H1 (cell line): ENCODE data around the gene PPP1R10. TPM values are rescaled to one million over a fixed set of nuclear protein-coding genes. Genes with fewer than 3 reads are reported as not detected.
A peak's percentile ranks its signal among the peaks of the same experiment; 100 is the strongest.

Experiments used
- CEBPB ChIP-seq: IDR thresholded peaks from 2 replicates; pipeline ENCODE4 v1.6.1; 2012; ENCODE audit warnings: low read depth, low read length
- CHD1 ChIP-seq: IDR thresholded peaks from 2 replicates; pipeline ENCODE4 v1.6.1; 2012; ENCODE audit warnings: low read depth, low read length, improper control_type of control experiment
- HDAC6 ChIP-seq: IDR thresholded peaks from one replicate; pipeline ENCODE4 v1.7.1; 2012; ENCODE audit warnings: low read depth, mild to moderate bottlenecking, inconsistent platforms, low read length, moderate library complexity
- JUND ChIP-seq: IDR thresholded peaks from 2 replicates; pipeline ENCODE4 v1.6.1; 2011; ENCODE audit warnings: mild to moderate bottlenecking, improper control_type of control experiment, low read length
- RAD21 ChIP-seq, 2 experiments: IDR thresholded peaks in 1 of 2; conservative IDR thresholded peaks in 1 of 2; 2 replicates each; pipeline ENCODE4 v1.6.1; 2011; ENCODE audit warnings: low read depth in 2 of 2, low read length in 2 of 2, improper control_type of control experiment in 1 of 2, inconsistent platforms in 1 of 2, mild to moderate bottlenecking in 1 of 2, moderate library complexity in 1 of 2
- RBBP5 ChIP-seq: IDR thresholded peaks from 2 replicates; pipeline ENCODE4 v1.7.1; 2012; ENCODE audit warnings: low read depth, mild to moderate bottlenecking, inconsistent platforms, low read length, moderate library complexity, borderline replicate concordance
- YY1 ChIP-seq: IDR thresholded peaks from 2 replicates; pipeline ENCODE4 v1.6.1; 2011; ENCODE audit warnings: low read depth, mild to moderate bottlenecking, low read length
- polyA plus RNA-seq, 7 experiments: library from polyadenylated mRNA; depleted of rRNA in 3 of 7; stranded (reverse) in 5 of 7; unstranded in 2 of 7; fragments of >200 nt in 5 of 7; fragments of 200-250 nt in 2 of 7; gene quantifications; 1 replicate in 5 of 7; 2 replicates in 1 of 7; 4 replicates in 1 of 7; pipeline versions ENCODE4 v1.2.1 to v1.2.3, GENCODE V29; 2011 to 2013; ENCODE audit warnings: missing spikeins in 2 of 7, mixed read lengths in 2 of 7
- total RNA-seq: library from RNA; stranded (reverse); fragmentation: NEBNext Ultra II Directional; extraction: Animal tissue kit (Norgen Biotek cat#: 25700); gene quantifications from 2 replicates; pipeline ENCODE4 v1.2.1, GENCODE V29; 2021
- TF ChIP-seq, protein P1 (sequence below): fragments of 300-600 bp; sonication (generic); IDR thresholded peaks from 2 replicates; pipeline ENCODE4 v1.7.1; 2012; ENCODE audit warnings: low read length, moderate library complexity, mild to moderate bottlenecking, inconsistent platforms; ENCODE audit not compliant: insufficient replicate concordance
- TF ChIP-seq, protein P2 (sequence below), 3 experiments: IDR thresholded peaks; 1 replicate in 2 of 3; 2 replicates in 1 of 3; pipeline versions ENCODE4 v1.5.1 to v1.6.1; 2011; ENCODE audit warnings: low read length in 3 of 3, mild to moderate bottlenecking in 3 of 3, inconsistent platforms in 2 of 3, low read depth in 1 of 3, moderate library complexity in 1 of 3; ENCODE audit not compliant: insufficient read depth in 1 of 3; ENCODE audit errors: control extremely low read depth in 1 of 3

Gene PPP1R10
- total and polyA plus RNA-seq, 2 of the 8 experiments (the other 6 are each of a cell fraction or from before 2014, with no cell fraction given) = 23.9 to 89.1 TPM

DNA sequence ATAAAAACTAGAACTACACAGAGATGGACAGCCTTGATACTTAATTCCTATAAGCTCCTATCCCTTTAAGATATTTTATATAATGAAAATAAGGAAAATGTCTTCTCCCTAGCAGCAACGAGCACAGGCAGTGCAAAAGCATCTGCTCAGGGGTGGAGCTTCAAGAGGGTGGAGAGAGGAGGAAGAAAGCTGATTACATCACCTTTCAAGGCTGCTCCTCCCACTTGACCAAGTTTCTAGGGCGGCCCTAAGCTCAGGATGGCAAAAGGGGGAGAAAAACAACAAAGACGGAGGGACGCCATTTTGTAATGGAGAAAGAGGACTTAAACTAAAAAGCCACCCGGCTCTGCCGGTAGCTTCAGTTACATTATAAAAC is 2.2 kb downstream of the PPP1R10 start (continued):
- TF ChIP-seq RAD21 (IDR thresholded peaks at IDR 0.05 in 1 of 2, conservative IDR thresholded peaks at IDR 0.05 in 1 of 2; ENCODE audit: low read depth in 2 of 2, low read length in 2 of 2) (no peak), HDAC6 (no peak), JUND (0 out of 2 replicates have a peak, but pooled peaks have one; percentile 70), CEBPB (peak; percentile 89), YY1 (peak; percentile 96), CHD1 (no peak), RBBP5 (no peak)
- TF ChIP-seq, protein P1, sequence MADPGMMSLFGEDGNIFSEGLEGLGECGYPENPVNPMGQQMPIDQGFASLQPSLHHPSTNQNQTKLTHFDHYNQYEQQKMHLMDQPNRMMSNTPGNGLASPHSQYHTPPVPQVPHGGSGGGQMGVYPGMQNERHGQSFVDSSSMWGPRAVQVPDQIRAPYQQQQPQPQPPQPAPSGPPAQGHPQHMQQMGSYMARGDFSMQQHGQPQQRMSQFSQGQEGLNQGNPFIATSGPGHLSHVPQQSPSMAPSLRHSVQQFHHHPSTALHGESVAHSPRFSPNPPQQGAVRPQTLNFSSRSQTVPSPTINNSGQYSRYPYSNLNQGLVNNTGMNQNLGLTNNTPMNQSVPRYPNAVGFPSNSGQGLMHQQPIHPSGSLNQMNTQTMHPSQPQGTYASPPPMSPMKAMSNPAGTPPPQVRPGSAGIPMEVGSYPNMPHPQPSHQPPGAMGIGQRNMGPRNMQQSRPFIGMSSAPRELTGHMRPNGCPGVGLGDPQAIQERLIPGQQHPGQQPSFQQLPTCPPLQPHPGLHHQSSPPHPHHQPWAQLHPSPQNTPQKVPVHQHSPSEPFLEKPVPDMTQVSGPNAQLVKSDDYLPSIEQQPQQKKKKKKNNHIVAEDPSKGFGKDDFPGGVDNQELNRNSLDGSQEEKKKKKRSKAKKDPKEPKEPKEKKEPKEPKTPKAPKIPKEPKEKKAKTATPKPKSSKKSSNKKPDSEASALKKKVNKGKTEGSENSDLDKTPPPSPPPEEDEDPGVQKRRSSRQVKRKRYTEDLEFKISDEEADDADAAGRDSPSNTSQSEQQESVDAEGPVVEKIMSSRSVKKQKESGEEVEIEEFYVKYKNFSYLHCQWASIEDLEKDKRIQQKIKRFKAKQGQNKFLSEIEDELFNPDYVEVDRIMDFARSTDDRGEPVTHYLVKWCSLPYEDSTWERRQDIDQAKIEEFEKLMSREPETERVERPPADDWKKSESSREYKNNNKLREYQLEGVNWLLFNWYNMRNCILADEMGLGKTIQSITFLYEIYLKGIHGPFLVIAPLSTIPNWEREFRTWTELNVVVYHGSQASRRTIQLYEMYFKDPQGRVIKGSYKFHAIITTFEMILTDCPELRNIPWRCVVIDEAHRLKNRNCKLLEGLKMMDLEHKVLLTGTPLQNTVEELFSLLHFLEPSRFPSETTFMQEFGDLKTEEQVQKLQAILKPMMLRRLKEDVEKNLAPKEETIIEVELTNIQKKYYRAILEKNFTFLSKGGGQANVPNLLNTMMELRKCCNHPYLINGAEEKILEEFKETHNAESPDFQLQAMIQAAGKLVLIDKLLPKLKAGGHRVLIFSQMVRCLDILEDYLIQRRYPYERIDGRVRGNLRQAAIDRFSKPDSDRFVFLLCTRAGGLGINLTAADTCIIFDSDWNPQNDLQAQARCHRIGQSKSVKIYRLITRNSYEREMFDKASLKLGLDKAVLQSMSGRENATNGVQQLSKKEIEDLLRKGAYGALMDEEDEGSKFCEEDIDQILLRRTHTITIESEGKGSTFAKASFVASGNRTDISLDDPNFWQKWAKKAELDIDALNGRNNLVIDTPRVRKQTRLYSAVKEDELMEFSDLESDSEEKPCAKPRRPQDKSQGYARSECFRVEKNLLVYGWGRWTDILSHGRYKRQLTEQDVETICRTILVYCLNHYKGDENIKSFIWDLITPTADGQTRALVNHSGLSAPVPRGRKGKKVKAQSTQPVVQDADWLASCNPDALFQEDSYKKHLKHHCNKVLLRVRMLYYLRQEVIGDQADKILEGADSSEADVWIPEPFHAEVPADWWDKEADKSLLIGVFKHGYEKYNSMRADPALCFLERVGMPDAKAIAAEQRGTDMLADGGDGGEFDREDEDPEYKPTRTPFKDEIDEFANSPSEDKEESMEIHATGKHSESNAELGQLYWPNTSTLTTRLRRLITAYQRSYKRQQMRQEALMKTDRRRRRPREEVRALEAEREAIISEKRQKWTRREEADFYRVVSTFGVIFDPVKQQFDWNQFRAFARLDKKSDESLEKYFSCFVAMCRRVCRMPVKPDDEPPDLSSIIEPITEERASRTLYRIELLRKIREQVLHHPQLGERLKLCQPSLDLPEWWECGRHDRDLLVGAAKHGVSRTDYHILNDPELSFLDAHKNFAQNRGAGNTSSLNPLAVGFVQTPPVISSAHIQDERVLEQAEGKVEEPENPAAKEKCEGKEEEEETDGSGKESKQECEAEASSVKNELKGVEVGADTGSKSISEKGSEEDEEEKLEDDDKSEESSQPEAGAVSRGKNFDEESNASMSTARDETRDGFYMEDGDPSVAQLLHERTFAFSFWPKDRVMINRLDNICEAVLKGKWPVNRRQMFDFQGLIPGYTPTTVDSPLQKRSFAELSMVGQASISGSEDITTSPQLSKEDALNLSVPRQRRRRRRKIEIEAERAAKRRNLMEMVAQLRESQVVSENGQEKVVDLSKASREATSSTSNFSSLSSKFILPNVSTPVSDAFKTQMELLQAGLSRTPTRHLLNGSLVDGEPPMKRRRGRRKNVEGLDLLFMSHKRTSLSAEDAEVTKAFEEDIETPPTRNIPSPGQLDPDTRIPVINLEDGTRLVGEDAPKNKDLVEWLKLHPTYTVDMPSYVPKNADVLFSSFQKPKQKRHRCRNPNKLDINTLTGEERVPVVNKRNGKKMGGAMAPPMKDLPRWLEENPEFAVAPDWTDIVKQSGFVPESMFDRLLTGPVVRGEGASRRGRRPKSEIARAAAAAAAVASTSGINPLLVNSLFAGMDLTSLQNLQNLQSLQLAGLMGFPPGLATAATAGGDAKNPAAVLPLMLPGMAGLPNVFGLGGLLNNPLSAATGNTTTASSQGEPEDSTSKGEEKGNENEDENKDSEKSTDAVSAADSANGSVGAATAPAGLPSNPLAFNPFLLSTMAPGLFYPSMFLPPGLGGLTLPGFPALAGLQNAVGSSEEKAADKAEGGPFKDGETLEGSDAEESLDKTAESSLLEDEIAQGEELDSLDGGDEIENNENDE = peak; percentile 84
- TF ChIP-seq, protein P2, sequence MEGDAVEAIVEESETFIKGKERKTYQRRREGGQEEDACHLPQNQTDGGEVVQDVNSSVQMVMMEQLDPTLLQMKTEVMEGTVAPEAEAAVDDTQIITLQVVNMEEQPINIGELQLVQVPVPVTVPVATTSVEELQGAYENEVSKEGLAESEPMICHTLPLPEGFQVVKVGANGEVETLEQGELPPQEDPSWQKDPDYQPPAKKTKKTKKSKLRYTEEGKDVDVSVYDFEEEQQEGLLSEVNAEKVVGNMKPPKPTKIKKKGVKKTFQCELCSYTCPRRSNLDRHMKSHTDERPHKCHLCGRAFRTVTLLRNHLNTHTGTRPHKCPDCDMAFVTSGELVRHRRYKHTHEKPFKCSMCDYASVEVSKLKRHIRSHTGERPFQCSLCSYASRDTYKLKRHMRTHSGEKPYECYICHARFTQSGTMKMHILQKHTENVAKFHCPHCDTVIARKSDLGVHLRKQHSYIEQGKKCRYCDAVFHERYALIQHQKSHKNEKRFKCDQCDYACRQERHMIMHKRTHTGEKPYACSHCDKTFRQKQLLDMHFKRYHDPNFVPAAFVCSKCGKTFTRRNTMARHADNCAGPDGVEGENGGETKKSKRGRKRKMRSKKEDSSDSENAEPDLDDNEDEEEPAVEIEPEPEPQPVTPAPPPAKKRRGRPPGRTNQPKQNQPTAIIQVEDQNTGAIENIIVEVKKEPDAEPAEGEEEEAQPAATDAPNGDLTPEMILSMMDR (IDR thresholded peaks at IDR 0.05; ENCODE audit: control extremely low read depth in 1 of 3, insufficient read depth in 1 of 3, low read depth in 1 of 3, low read length in 3 of 3) = no peak
